KMS-11 (cell line): ENCODE data around the gene NRG2.

Experiments used
- H2AFZ ChIP-seq: fragments of 200-600 bp; sonication (generic); 2 replicates; pipeline ENCODE4 v1.6.1; 2016; ENCODE audit warnings: antibody characterized with exemption, mixed run types, low read depth
- H3K27ac ChIP-seq: fragments of 200-600 bp; sonication (generic); 2 replicates; pipeline ENCODE4 v1.6.1; 2016; ENCODE audit warnings: mild to moderate bottlenecking, mixed run types
- H3K27me3 ChIP-seq: fragments of 200-600 bp; sonication (generic); 2 replicates; pipeline ENCODE4 v1.6.1; 2017; ENCODE audit warnings: mild to moderate bottlenecking, low read depth, mixed run types, moderate library complexity; ENCODE audit not compliant: insufficient read depth
- H3K36me3 ChIP-seq: fragments of 200-600 bp; sonication (generic); 2 replicates; pipeline ENCODE4 v1.6.1; 2017; ENCODE audit warnings: mild to moderate bottlenecking, mixed run types; ENCODE audit not compliant: insufficient read depth
- H3K4me1 ChIP-seq: fragments of 200-600 bp; sonication (generic); 2 replicates; pipeline ENCODE4 v1.6.1; 2016; ENCODE audit warnings: mild to moderate bottlenecking, low read depth, mixed run types; ENCODE audit not compliant: poor library complexity, severe bottlenecking
- H3K4me2 ChIP-seq: fragments of 200-600 bp; sonication (generic); 2 replicates; pipeline ENCODE4 v1.7.0; 2016; ENCODE audit warnings: mild to moderate bottlenecking, mixed run types
- H3K4me3 ChIP-seq: fragments of 200-600 bp; sonication (generic); IDR thresholded peaks from 2 replicates; pipeline ENCODE4 v1.6.1; 2017; ENCODE audit warnings: low read depth, low read length, mixed read lengths; ENCODE audit not compliant: insufficient read depth
- H3K79me2 ChIP-seq: fragments of 200-600 bp; sonication (generic); 2 replicates; pipeline ENCODE4 v1.6.1; 2016; ENCODE audit warnings: low read depth, mixed run types; ENCODE audit not compliant: insufficient read depth
- H3K9ac ChIP-seq: fragments of 200-600 bp; sonication (generic); 2 replicates; pipeline ENCODE4 v1.6.1; 2016; ENCODE audit warnings: mild to moderate bottlenecking, mixed run types
- H4K20me1 ChIP-seq: fragments of 200-600 bp; sonication (generic); 2 replicates; pipeline ENCODE4 v1.6.1; 2016; ENCODE audit warnings: mild to moderate bottlenecking, mixed run types; ENCODE audit not compliant: insufficient read depth
- CTCF ChIP-seq: fragments of 200-600 bp; sonication (generic); conservative IDR thresholded peaks from 2 replicates; pipeline ENCODE4 v1.6.1; 2017; ENCODE audit warnings: low read depth, mild to moderate bottlenecking, antibody characterized with exemption, low read length, moderate library complexity, mixed read lengths

Gene NRG2

GRCh38 chr5:139806726-139807646, 236.1 kb downstream of the NRG2 start:
- H3K79me2 ChIP-seq, result no peaks in the 10 kb centered on the region
- H3K4me1 ChIP-seq, result no peaks in the 10 kb centered on the region
- no peaks in the 10 kb centered on the region for H3K36me3 ChIP-seq
- no peak overlapping the region for H3K4me3 ChIP-seq
- no peak overlapping the region for H3K27ac ChIP-seq
- no peak overlapping the region for H2AFZ ChIP-seq
- H3K27me3 ChIP-seq, result peaks cover 36% of the 10 kb centered on the region; the same call in 1 of the 2 replicates
- no peak overlapping the region for H3K4me2 ChIP-seq
- no peak overlapping the region for H3K9ac ChIP-seq
- TF ChIP-seq CTCF, result no peak
- H4K20me1 ChIP-seq, result no peaks in the 10 kb centered on the region

GRCh38 chr5:139806111-139806510, 237.0 kb downstream of the NRG2 start:
- Histone ChIP-seq H2AFZ (no peak overlapping the region), H3K9ac (no peak overlapping the region), H3K27me3 (peaks cover 41% of the 10 kb centered on the region), H3K36me3 (no peaks in the 10 kb centered on the region), H3K4me1 (no peaks in the 10 kb centered on the region), H3K4me2 (no peak overlapping the region), H4K20me1 (no peaks in the 10 kb centered on the region), H3K79me2 (no peaks in the 10 kb centered on the region), H3K4me3 (no peak overlapping the region), H3K27ac (no peak overlapping the region)
- TF ChIP-seq CTCF, result no peak

- H3K27ac ChIP-seq, result no peak overlapping the region
- H2AFZ ChIP-seq, result no peak overlapping the region
- H3K4me1 ChIP-seq, result no peaks in the 10 kb centered on the region
- H3K36me3 ChIP-seq, result no peaks in the 10 kb centered on the region
- no peak overlapping the region for H3K4me3 ChIP-seq
- no peak overlapping the region for H3K4me2 ChIP-seq
- H4K20me1 ChIP-seq, result no peaks in the 10 kb centered on the region
- no peak for TF ChIP-seq CTCF
- peaks cover 41% of the 10 kb centered on the region for H3K27me3 ChIP-seq
- H3K9ac ChIP-seq, result no peak overlapping the region
- no peaks in the 10 kb centered on the region for H3K79me2 ChIP-seq
These were observed 237.6 kb downstream of the NRG2 start for GRCh38 chr5:139805545-139805944.

GRCh38 chr5:139804800-139805397, 238.2 kb downstream of the NRG2 start:
- H3K4me1 ChIP-seq, result no peaks in the 10 kb centered on the region
- H4K20me1 ChIP-seq, result no peaks in the 10 kb centered on the region
- peaks cover 38% of the 10 kb centered on the region for H3K27me3 ChIP-seq
- no peaks in the 10 kb centered on the region for H3K79me2 ChIP-seq
- no peak overlapping the region for H3K4me2 ChIP-seq
- H3K9ac ChIP-seq, result no peak overlapping the region
- no peaks in the 10 kb centered on the region for H3K36me3 ChIP-seq
- no peak overlapping the region for H3K27ac ChIP-seq
- TF ChIP-seq CTCF, result no peak
- no peak overlapping the region for H2AFZ ChIP-seq
- H3K4me3 ChIP-seq, result no peak overlapping the region
